Measurements from ENCODE around the gene S100A13.

- TF ChIP-seq CTCF (conservative IDR thresholded peaks at IDR 0.05; ENCODE audit: low read depth, low read length) (no peak), EZH2 (IDR thresholded peaks at IDR 0.05; ENCODE audit: low read length, unreplicated experiment) (no peak), EZH2phosphoT487 (IDR thresholded peaks at IDR 0.05; ENCODE audit: borderline replicate concordance, low read length) (no peak)
These were observed 22.0 kb upstream of the S100A13 start for GRCh38 chr1:153649137-153649862.

Data from PC-3 (cell line).